Colon (tissue), 2 donors: ENCODE measurements around the gene PLAGL1.
"Not testable (repeated sequence)": the region's sequence is repeated elsewhere in the genome, so short reads cannot be mapped to it uniquely, and the experiment has no call there.

Source experiments
- FAIRE-seq: peaks from 2 replicates; lab custom pipeline; 2012; peaks lifted over from hg19 to GRCh38; lab: Jason Lieb, UNC
- donor health status: control.
- donor health status: control.

Gene PLAGL1

GRCh38 chr6:144009628-144010027 is 1.6 kb upstream of the PLAGL1 start:
- FAIRE-seq: not testable (repeated sequence)

GRCh38 chr6:144008846-144009245 is 787 bp upstream of the PLAGL1 start:
- FAIRE-seq: no peak

GRCh38 chr6:144007478-144008119 is 460 bp downstream of the PLAGL1 start:
- FAIRE-seq: no peak

GRCh38 chr6:144006736-144007477 is 1.2 kb downstream of the PLAGL1 start:
- FAIRE-seq: no peak

GRCh38 chr6:143999406-143999805 is 8.7 kb downstream of the PLAGL1 start:
- no peak for FAIRE-seq

DNA sequence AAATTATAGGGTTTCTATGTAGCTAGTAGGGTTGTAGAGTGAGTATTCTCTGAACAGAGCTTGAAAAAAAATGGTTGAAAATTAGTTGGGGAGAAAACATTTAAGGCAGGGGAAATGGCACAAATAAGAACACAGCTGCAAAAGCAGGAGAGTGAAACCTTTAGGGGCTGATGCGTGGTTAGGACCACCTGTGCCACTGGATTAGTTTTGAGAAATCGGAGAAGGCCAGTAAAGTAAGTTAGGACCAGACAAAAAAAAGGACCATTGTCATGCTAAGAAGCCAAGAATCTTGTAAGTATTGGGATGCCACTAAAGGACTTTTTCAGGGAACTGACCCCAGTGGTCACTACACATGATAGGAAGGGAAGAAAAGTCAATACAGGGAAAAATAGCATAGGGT is 9.4 kb downstream of the PLAGL1 start:
- no peak for FAIRE-seq

GRCh38 chr6:143993965-143994646 is 14.0 kb downstream of the PLAGL1 start:
- no peak for FAIRE-seq

GRCh38 chr6:143992285-143992684 is 15.8 kb downstream of the PLAGL1 start:
- FAIRE-seq: no peak

GRCh38 chr6:143986463-143987065 is 21.5 kb downstream of the PLAGL1 start:
- no peak for FAIRE-seq

DNA sequence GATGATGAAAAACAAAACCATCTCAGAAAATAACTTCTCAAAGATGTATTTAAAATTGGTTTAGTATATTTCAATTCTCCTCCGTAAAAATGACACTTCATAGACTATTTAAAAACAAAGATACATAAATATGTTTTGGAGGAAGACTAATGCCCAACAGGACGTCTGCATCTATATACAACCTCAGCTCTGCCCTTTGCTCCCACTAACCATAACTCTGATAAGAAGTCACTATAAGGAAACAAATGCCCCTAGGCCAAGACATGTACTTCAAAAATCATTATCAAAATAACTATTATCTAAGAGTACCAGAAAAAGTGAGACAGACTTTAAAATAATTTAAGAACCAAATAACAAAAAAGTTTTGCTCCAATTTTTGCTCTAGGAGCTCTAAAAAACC is 23.4 kb downstream of the PLAGL1 start:
- FAIRE-seq: no peak

GRCh38 chr6:143982968-143983367 is 25.1 kb downstream of the PLAGL1 start:
- no peak for FAIRE-seq

GRCh38 chr6:143980921-143981320 is 27.1 kb downstream of the PLAGL1 start:
- no peak for FAIRE-seq

- no peak for FAIRE-seq
These were observed 31.2 kb downstream of the PLAGL1 start for GRCh38 chr6:143976806-143977349.

DNA sequence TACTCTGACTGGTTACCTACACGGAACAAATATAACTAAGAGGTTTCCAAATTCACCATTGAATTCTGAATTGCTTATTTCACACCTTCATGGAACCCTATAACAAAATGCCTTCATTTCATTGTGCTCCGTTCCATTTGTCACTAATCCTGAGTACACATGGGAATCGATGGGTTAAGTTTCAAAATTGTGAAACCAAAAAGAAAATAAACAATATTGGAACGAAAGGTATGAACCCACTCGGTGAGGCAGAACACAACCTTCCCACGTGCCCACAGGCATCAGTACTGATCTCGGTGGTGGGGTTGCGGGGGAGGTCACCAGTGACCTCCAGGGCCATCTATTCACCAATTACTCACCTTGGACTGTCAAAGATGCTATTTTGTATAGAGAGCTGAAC is 34.0 kb downstream of the PLAGL1 start:
- no peak for FAIRE-seq

DNA sequence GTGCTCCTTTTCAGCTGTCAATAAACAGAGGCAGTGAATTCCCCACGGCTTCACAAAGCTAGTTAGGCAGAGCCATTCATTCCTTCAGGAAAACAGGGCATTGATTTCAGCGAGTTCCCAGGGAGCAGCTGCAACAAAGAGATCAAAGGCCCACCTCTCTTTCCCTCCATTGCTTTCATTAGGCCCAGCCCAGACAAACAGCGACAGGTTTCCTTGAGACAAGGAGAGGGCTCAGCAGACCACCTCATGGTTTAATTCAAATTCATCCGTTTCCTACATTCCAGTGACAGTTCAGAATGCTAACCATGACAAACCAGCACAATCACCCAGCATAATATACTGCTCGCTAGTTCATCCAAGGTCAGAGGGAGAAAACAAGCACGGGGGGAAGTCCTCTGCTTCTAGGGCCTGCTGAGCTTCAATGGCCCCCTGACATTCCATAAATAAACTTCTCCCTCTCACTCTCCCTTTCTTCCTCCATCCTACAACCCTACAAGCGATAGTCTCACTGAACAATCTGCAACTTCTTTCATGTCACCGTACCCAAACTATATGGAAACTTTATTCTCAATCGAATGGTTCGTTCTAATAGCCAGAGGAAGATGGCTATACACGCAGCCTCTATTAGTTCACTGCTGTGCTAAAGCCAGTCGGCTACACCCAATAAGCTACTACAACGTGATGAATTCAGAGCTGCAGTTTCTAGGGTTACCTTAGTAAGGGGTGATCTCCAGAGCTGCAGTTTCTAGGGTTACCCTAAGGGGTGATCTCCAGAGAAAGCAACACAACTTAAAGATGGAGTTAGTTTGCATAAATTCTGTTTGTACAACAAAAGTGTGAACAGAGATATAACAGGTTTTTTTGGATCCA is 34.7 kb downstream of the PLAGL1 start:
- FAIRE-seq: no peak

DNA sequence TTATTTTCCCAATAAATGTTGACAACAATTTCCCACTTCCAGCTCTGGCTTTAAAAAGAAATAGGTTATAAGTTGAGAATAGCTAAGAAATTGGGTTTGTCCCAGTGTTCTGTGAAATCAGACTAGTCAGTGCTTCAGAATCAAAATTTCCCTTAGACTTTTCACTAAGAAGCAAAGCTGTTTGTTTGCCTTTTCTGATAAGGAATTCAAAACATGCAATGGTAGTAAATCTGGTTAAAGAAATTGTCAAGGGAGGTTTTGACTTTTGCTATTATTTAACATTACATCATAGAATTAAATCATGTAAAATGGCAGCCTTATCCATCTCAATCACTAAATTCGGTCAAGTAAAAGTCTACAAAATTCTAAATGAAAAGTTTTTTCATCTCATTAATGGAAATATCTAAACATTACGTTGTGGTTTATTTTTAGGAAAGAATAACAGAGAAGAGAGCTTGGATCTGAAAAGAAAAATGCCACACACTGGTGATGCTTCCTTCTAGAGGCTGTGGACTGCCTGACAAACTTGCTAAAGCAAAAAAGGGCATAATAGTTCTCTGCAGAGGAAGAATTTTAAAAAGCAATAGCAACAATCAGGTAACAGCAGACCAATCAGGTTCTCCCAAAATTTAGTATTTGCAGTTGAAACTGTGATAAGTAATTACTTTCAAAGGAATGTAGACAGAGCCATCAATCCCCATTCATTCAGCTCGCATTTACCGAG is 36.4 kb downstream of the PLAGL1 start:
- FAIRE-seq: no peak

DNA sequence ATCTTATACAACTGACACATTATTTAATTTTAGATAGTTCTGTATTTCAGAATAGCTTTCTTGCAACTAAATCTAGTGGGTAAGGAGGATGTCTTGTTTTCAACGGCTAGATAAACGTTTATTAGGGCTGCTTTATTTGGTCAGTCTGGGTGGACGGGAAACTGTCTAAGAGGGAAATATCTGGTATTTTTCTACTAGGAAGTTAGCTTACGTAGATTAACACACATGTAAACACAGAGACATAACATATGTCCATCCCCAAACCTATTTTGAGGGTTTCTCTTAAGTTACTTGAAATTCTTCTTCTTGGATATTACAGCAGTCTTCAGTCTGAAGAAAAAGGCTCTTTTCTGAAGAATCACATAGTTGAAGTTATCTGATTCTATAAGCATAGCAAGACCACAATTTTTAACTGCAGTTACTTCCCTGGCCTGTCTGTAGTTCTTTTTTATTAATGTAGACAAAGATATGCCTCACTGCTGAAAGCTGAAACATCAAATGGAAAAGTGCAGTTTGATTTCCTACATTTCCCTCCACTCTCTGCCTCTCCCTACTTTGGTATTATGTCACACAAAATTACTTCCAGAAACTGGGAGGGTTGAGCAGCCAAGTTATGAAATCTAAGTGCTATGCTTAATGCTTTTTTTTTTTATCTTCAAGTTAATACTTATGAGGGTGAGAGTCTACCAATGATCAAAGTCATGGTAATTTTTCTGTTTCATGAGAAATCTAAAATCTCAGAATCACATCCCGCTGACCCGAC is 37.4 kb downstream of the PLAGL1 start:
- FAIRE-seq: no peak

GRCh38 chr6:143969077-143969476 is 39.0 kb downstream of the PLAGL1 start:
- no peak for FAIRE-seq

DNA sequence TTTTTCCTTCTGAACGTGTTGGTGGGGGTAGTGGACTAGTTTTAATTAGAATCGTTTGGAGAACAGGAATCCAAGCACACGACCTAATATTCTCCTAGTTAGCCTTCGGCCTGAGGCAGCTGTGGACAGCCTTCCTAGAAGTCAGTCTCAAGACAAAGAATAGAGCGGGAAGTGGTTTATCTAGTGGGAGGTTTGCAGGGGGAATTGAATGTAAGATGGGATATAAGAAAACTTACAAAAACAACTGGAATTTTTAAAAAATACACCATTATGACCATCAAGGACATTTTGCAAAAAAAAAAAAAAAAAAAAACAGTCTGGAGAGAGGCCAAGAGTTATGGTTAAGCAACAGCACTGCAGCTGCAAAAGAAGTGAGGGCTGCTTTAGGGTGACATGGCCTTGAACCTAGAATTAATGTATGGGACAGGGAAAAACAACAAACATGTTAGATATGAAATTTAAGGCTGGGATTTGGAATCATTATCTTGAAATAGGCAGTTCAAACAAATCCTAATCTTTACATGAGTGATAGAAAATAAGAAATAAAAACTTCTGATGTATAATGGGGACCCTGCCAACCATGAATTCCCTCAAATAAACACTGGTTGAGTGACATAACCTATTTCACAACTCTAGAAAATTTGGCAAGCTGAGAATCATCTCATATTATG is 40.2 kb downstream of the PLAGL1 start:
- FAIRE-seq: no peak

GRCh38 chr6:143966312-143966711 is 41.7 kb downstream of the PLAGL1 start:
- FAIRE-seq: no peak
